ENCODE results near the gene WDR81. TPM values are rescaled to one million over a fixed set of nuclear protein-coding genes. Genes with fewer than 3 reads are reported as not detected.

WDR81 gene
- total RNA-seq, 2 experiments from 2014 or later, result 19.1 to 24.4 TPM

DNA sequence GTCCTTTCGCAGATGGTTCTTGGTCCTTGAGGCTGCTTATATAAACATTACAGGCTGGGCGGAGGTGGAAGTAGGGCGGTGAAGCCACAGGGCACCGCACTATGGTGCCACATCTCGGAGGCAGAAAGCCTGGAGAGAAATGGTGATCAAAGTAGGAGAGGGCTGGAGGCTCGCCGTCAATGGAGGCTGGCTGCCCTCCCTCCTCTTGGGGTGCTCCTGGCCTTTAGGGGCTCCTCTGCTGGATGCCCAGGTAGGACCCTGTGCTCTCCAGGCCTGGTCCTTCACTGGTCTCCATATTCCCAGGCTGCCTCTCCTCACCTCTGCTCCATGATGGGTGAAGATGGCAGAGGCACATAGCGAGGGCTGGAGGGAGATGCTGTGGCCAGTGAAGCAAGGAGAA is 12.2 kb upstream of the WDR81 start:
- no peak overlapping the region for H3K4me2 ChIP-seq (ENCODE audit: low read length)
- H3K36me3 ChIP-seq (ENCODE audit: insufficient read depth, low read length), result no peaks in the 10 kb centered on the region
- no TSS peak for BruUV-seq (replicated peaks)
- H3K9me3 ChIP-seq (ENCODE audit: low read length), result no peaks in the 10 kb centered on the region
- TF ChIP-seq, protein P1, sequence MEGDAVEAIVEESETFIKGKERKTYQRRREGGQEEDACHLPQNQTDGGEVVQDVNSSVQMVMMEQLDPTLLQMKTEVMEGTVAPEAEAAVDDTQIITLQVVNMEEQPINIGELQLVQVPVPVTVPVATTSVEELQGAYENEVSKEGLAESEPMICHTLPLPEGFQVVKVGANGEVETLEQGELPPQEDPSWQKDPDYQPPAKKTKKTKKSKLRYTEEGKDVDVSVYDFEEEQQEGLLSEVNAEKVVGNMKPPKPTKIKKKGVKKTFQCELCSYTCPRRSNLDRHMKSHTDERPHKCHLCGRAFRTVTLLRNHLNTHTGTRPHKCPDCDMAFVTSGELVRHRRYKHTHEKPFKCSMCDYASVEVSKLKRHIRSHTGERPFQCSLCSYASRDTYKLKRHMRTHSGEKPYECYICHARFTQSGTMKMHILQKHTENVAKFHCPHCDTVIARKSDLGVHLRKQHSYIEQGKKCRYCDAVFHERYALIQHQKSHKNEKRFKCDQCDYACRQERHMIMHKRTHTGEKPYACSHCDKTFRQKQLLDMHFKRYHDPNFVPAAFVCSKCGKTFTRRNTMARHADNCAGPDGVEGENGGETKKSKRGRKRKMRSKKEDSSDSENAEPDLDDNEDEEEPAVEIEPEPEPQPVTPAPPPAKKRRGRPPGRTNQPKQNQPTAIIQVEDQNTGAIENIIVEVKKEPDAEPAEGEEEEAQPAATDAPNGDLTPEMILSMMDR (conservative IDR thresholded peaks at IDR 0.05; ENCODE audit: low read length), result no peak
- TF ChIP-seq EZH2phosphoT487 (IDR thresholded peaks at IDR 0.05; ENCODE audit: borderline replicate concordance, low read depth, low read length), result no peak
- intact Hi-C loops (cut with micrococcal nuclease; ENCODE audit: unreplicated experiment), result loop anchor here (10.0 kb wide), 1 partner anchor 147 kb away; the partner anchor contains the start of gene PITPNA
- ChIA-PET POLR2A (no interaction called here), CTCF (ENCODE audit: unreplicated experiment) (no interaction called here)
- no peaks in the 10 kb centered on the region for H3K9me2 ChIP-seq (ENCODE audit: insufficient read depth, low read length)
- H3K4me3 ChIP-seq (ENCODE audit: low read depth, low read length, poor library complexity, severe bottlenecking), result no peak overlapping the region
- peaks cover 11% of the 10 kb centered on the region for H3K4me1 ChIP-seq (ENCODE audit: insufficient read depth, low read length, poor library complexity, severe bottlenecking)
- H3K27ac ChIP-seq (ENCODE audit: low read depth, low read length, poor library complexity, severe bottlenecking), result no peak overlapping the region
- no peak overlapping the region for H2AFZ ChIP-seq (ENCODE audit: low read length)
- DNase-seq (ENCODE audit: low spot score), result no peak
- no peaks in the 10 kb centered on the region for H3K79me2 ChIP-seq (ENCODE audit: insufficient read depth, low read depth, low read length)
- H4K20me1 ChIP-seq (ENCODE audit: insufficient read depth, low read length), result no peaks in the 10 kb centered on the region

DNA sequence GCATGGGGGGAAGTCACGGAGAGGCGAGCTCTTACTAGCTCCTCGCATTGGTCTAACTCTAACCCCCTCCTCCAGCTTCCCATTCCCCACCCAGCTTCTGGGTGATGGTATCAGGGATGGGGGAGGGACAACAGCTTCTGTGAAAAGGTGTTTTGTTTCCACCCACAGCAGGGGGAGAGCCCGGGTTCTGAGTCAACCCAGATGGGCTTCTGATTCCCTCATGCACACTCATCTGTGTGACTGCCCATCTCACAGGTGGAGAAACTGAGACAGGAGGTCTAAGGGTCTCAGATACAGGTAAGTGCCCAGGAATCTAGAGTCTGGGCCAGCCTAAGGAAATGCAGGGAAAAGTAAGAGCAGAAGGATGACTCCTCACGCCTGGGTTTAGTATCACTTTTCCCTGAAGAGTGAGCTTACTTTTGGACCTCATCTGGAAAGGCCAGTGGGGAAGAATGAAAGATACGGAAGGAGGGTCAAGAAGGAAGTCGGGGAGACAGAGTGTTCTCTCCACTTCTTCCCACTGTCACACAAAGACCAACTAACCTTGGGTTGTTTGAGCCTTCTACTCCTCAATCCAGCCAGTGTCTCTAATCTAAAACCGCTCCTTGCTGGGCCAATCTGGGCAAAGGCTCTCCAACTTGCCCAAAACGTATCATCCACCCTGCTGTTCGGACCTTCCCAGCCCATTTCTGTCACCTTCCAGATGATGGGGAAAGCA is 11.2 kb upstream of the WDR81 start:
- intact Hi-C loops (cut with micrococcal nuclease; ENCODE audit: unreplicated experiment), result loop anchor here (10.0 kb wide), 1 partner anchor 149 kb away; the partner anchor contains the start of gene PITPNA
- no peaks in the 10 kb centered on the region for H3K9me2 ChIP-seq (ENCODE audit: insufficient read depth, low read length)
- POLR2A ChIA-PET, result interaction anchor here (1.0 kb wide), 1 partner anchor 289 kb away, joined by 3 read pairs; no protein-coding TSS in a partner anchor

More for the DNA sequence above, 11.2 kb upstream of the WDR81 start:
- Histone ChIP-seq H3K9me3 (ENCODE audit: low read length) (no peaks in the 10 kb centered on the region), H2AFZ (ENCODE audit: low read length) (no peak overlapping the region), H3K4me3 (ENCODE audit: low read depth, low read length, poor library complexity, severe bottlenecking) (no peak overlapping the region), H3K4me2 (ENCODE audit: low read length) (no peak overlapping the region), H3K27ac (ENCODE audit: low read depth, low read length, poor library complexity, severe bottlenecking) (no peak overlapping the region), H4K20me1 (ENCODE audit: insufficient read depth, low read length) (no peaks in the 10 kb centered on the region), H3K4me1 (ENCODE audit: insufficient read depth, low read length, poor library complexity, severe bottlenecking) (peaks cover 20% of the 10 kb centered on the region), H3K79me2 (ENCODE audit: insufficient read depth, low read depth, low read length) (no peaks in the 10 kb centered on the region), H3K36me3 (ENCODE audit: insufficient read depth, low read length) (no peaks in the 10 kb centered on the region)
- BruUV-seq (replicated peaks), result no TSS peak
- CTCF ChIA-PET (ENCODE audit: unreplicated experiment), result interaction anchor here (0.6 kb wide), 1 partner anchor 60 kb away, joined by 4 read pairs; no protein-coding TSS in a partner anchor
- no peak for TF ChIP-seq EZH2phosphoT487 (IDR thresholded peaks at IDR 0.05; ENCODE audit: borderline replicate concordance, low read depth, low read length)
- TF ChIP-seq, protein P1 (conservative IDR thresholded peaks at IDR 0.05; ENCODE audit: low read length), result no peak
- DNase-seq (ENCODE audit: low spot score), result no peak

Data from OCI-LY7 (cell line).